ENCODE measurements around the gene PLCL1.

- no peak for TF ChIP-seq EZH2 (IDR thresholded peaks at IDR 0.05; ENCODE audit: borderline replicate concordance, low read length)
- no peak for TF ChIP-seq CTCF (IDR thresholded peaks at IDR 0.05; ENCODE audit: low read length)
Observed at GRCh38 chr2:197972061-197972460, 167.7 kb downstream of the PLCL1 start.
